Measurements from ENCODE around the gene P3H1.
"Not testable (repeated sequence)": the region's sequence is repeated elsewhere in the genome, so short reads cannot be mapped to it uniquely, and the experiment has no call there.

Gene P3H1

GRCh38 chr1:42766741-42767509 is at the start of gene P3H1, which contains the start of gene C1orf50:
TSS of gene P3H1 (minus strand) at chr1:42767028. CDS start at chr1:42766971, 57 bp downstream.
TSS of gene C1orf50 (plus strand) at chr1:42767249. CDS start at chr1:42767312, 63 bp downstream.
- peak; percentile 99 for DNase-seq

- DNase-seq, result peak; percentile 6
These were observed 49.2 kb upstream of the P3H1 start for GRCh38 chr1:42815941-42816584.

- not testable (repeated sequence) for DNase-seq
These were observed 48.0 kb upstream of the P3H1 start for GRCh38 chr1:42814815-42815214.

GRCh38 chr1:42807056-42807668 is 40.3 kb upstream of the P3H1 start:
- no peak for DNase-seq

- no peak for DNase-seq
These were observed 39.8 kb upstream of the P3H1 start for GRCh38 chr1:42806593-42806992.

GRCh38 chr1:42806171-42806570 is 39.3 kb upstream of the P3H1 start:
- no peak for DNase-seq

- DNase-seq, result no peak
These were observed 35.1 kb upstream of the P3H1 start for GRCh38 chr1:42801832-42802473.

GRCh38 chr1:42797979-42798378 is 31.2 kb upstream of the P3H1 start:
- DNase-seq, result no peak

GRCh38 chr1:42797414-42797813 is 30.6 kb upstream of the P3H1 start:
- DNase-seq, result no peak

- DNase-seq, result no peak
These were observed 27.0 kb upstream of the P3H1 start for GRCh38 chr1:42793824-42794223.

- DNase-seq, result no peak
These were observed 21.2 kb upstream of the P3H1 start for GRCh38 chr1:42788021-42788420.

- DNase-seq, result no peak
These were observed 19.3 kb upstream of the P3H1 start for GRCh38 chr1:42786097-42786496.

GRCh38 chr1:42784946-42785693 is 18.3 kb upstream of the P3H1 start, which contains the start of gene TMEM269:
TSS of gene TMEM269 (plus strand) at chr1:42784991. CDS start at chr1:42789894, 4,903 bp downstream.
- peak; percentile 43 for DNase-seq

- DNase-seq, result no peak
These were observed 17.7 kb upstream of the P3H1 start for GRCh38 chr1:42784547-42784945.

GRCh38 chr1:42783092-42783491 is 16.3 kb upstream of the P3H1 start:
- no peak for DNase-seq

- no peak for DNase-seq
These were observed 13.3 kb upstream of the P3H1 start for GRCh38 chr1:42780176-42780575.

GRCh38 chr1:42779725-42780124 is 12.9 kb upstream of the P3H1 start:
- DNase-seq, result no peak

- DNase-seq, result peak; percentile 42
These were observed 11.0 kb upstream of the P3H1 start for GRCh38 chr1:42777852-42778251.

GRCh38 chr1:42776502-42776901 is 9.7 kb upstream of the P3H1 start:
- no peak for DNase-seq

GRCh38 chr1:42774928-42775526 is 8.2 kb upstream of the P3H1 start:
- no peak for DNase-seq

GRCh38 chr1:42773420-42773819 is 6.6 kb upstream of the P3H1 start:
- no peak for DNase-seq

- DNase-seq, result no peak
These were observed 3.0 kb upstream of the P3H1 start for GRCh38 chr1:42769811-42770210.
